Measurements from ENCODE around the gene PRC1.
A peak's percentile ranks its signal among the peaks of the same experiment; 100 is the strongest.
"Not testable (repeated sequence)": the region's sequence is repeated elsewhere in the genome, so short reads cannot be mapped to it uniquely, and the experiment has no call there.

The PRC1 gene

DNA sequence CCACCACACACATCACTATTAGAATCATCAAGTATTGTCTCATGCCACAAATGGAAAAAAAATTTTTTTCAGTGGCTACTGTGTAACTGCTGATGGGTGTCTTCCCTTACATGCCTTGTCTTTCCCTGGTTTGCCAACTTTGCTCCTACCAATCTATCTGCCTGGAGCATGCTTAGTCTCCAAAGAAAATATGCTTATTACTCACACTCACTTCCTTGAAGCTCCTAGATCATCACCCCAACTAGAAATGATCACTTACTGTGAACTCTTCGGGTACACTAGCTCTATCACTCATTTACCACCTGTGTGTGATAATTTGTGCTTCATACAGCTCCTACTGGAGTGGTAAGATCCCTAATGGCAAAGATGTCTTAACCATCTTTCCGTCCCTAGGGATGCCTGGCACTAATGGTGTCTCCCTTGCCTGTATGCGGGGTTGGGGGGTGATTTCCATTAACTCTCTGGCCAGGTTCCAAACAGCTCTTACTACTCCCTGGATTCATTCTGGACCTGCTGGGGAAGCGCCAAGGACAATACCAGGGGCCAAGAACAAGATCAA lies 27.3 kb upstream of the PRC1 start:
- Histone ChIP-seq H3K27ac (peak overlapping the region; percentile 71), H3K4me3 (ENCODE audit: low read depth in 1 of 2, low read length in 1 of 2) (peak overlapping the region; percentile 84 to 98), H3K9me3 (no peaks in the 10 kb centered on the region), H3K36me3 (peaks cover 5% of the 10 kb centered on the region), H3K27me3 (no peaks in the 10 kb centered on the region), H3K4me1 (ENCODE audit: control insufficient read depth in 1 of 2, insufficient read depth in 1 of 2, low read depth in 1 of 2, low read length in 1 of 2) (peaks cover 16 to 17% of the 10 kb centered on the region in 2 experiments)
- TF ChIP-seq, protein P1, sequence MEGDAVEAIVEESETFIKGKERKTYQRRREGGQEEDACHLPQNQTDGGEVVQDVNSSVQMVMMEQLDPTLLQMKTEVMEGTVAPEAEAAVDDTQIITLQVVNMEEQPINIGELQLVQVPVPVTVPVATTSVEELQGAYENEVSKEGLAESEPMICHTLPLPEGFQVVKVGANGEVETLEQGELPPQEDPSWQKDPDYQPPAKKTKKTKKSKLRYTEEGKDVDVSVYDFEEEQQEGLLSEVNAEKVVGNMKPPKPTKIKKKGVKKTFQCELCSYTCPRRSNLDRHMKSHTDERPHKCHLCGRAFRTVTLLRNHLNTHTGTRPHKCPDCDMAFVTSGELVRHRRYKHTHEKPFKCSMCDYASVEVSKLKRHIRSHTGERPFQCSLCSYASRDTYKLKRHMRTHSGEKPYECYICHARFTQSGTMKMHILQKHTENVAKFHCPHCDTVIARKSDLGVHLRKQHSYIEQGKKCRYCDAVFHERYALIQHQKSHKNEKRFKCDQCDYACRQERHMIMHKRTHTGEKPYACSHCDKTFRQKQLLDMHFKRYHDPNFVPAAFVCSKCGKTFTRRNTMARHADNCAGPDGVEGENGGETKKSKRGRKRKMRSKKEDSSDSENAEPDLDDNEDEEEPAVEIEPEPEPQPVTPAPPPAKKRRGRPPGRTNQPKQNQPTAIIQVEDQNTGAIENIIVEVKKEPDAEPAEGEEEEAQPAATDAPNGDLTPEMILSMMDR (IDR thresholded peaks at IDR 0.05): no peak

DNA sequence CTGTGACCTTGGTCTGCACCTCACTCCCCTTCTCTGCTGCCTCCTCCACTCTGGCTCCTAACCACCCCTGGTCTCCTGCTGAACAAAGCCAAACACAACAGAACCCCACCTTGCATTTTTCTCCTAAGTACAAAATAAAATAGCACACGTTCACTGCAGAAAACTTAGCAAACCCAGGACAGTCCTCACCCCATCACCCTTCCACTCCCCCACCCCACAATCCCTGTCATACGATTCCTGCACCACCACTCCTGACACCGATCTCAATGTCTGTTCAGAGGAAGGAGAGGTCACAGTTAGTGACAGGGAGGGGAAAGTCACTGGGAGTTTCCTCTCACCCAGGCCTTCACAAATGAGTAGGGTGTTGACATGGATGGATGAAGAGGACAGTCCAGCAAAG lies 23.8 kb upstream of the PRC1 start:
- Histone ChIP-seq H3K36me3 (peaks cover 33% of the 10 kb centered on the region), H3K4me1 (ENCODE audit: control insufficient read depth in 1 of 2, insufficient read depth in 1 of 2, low read depth in 1 of 2, low read length in 1 of 2) (peaks cover 16 to 17% of the 10 kb centered on the region in 2 experiments), H3K4me3 (ENCODE audit: low read depth in 1 of 2, low read length in 1 of 2) (no peak overlapping the region), H3K27me3 (no peaks in the 10 kb centered on the region), H3K9me3 (no peaks in the 10 kb centered on the region), H3K27ac (no peak overlapping the region)
- TF ChIP-seq, protein P1 (IDR thresholded peaks at IDR 0.05): no peak

DNA sequence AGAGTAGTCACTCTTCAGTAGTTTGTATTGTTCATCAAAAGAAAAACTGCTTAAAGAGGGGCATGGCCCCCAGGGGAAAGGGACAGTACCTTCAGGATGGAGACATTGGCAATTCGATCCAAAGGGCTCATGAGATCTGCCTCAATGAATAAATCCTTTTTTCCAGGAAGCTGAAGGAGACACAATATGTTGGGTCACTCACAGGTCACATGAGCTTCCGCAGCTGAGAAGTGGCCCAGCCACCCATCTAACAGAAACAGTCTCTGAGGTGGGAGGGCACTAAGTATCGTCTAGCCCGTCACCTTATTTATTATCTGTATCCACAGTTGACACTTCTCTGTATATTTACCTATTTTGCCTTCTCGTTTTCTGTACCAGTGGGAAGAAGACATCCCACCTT lies 23.4 kb upstream of the PRC1 start:
- TF ChIP-seq, protein P1 (IDR thresholded peaks at IDR 0.05): no peak
- Histone ChIP-seq H3K27me3 (no peaks in the 10 kb centered on the region), H3K9me3 (no peaks in the 10 kb centered on the region), H3K27ac (no peak overlapping the region), H3K36me3 (peaks cover 37% of the 10 kb centered on the region), H3K4me1 (ENCODE audit: control insufficient read depth in 1 of 2, insufficient read depth in 1 of 2, low read depth in 1 of 2, low read length in 1 of 2) (peaks cover 13 to 17% of the 10 kb centered on the region in 2 experiments), H3K4me3 (ENCODE audit: low read depth in 1 of 2, low read length in 1 of 2) (no peak overlapping the region)

GRCh38 chr15:91013701-91014100 lies 19.4 kb upstream of the PRC1 start:
- not testable (repeated sequence) for H3K4me1 ChIP-seq (ENCODE audit: control insufficient read depth in 1 of 2, insufficient read depth in 1 of 2, low read depth in 1 of 2, low read length in 1 of 2); H3K9me3 ChIP-seq; H3K4me3 ChIP-seq (ENCODE audit: low read depth in 1 of 2, low read length in 1 of 2); H3K27me3 ChIP-seq; H3K27ac ChIP-seq
- H3K36me3 ChIP-seq: peaks cover 71% of the 10 kb centered on the region

GRCh38 chr15:91007266-91007665 lies 12.9 kb upstream of the PRC1 start:
- Histone ChIP-seq H3K4me1 (ENCODE audit: control insufficient read depth in 1 of 2, insufficient read depth in 1 of 2, low read depth in 1 of 2, low read length in 1 of 2) (no peaks in the 10 kb centered on the region), H3K27ac (no peak overlapping the region), H3K4me3 (ENCODE audit: low read depth in 1 of 2, low read length in 1 of 2) (no peak overlapping the region), H3K36me3 (peaks cover 92% of the 10 kb centered on the region), H3K27me3 (no peaks in the 10 kb centered on the region), H3K9me3 (no peaks in the 10 kb centered on the region)
- TF ChIP-seq, protein P1 (IDR thresholded peaks at IDR 0.05): no peak

GRCh38 chr15:91001209-91001608 lies 6.9 kb upstream of the PRC1 start:
- no peaks in the 10 kb centered on the region for H3K27me3 ChIP-seq
- H3K4me3 ChIP-seq (ENCODE audit: low read depth in 1 of 2, low read length in 1 of 2): no peak overlapping the region
- TF ChIP-seq, protein P1 (IDR thresholded peaks at IDR 0.05): no peak
- peaks cover 90% of the 10 kb centered on the region for H3K36me3 ChIP-seq
- H3K4me1 ChIP-seq (ENCODE audit: control insufficient read depth in 1 of 2, insufficient read depth in 1 of 2, low read depth in 1 of 2, low read length in 1 of 2): no peaks in the 10 kb centered on the region
- H3K27ac ChIP-seq: no peak overlapping the region
- no peaks in the 10 kb centered on the region for H3K9me3 ChIP-seq

Data from neutrophil (primary cell).